GM21390 (cell line): ENCODE data around the gene NDUFAF7.
"Not testable (repeated sequence)": the region's sequence is repeated elsewhere in the genome, so short reads cannot be mapped to it uniquely, and the experiment has no call there.

ENCODE experiments used
- ATAC-seq: cut with Tn5 transposase; IDR thresholded peaks from one replicate; pipeline ENCODE4 v1.9.1; 2021; ENCODE audit not compliant: unreplicated experiment

Gene NDUFAF7

DNA sequence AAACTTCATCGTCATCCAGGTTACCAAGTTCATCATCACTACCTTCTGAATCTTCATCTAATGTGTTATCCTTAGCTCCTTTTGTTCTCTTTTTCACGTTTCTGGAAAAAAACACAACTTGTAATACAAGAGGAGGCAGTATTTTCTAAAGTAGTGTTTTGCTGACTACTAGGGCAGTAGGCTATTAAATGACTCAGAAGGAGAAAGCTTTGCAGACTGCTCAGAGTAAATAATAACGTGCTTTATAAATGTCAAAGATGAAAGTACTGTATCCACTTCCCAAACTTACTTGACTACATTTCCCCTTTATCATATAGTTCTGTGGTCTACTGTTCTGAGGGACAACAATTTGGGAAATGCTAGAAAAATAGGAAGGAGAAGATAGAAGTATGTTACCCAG lies 19.5 kb upstream of the NDUFAF7 start:
- ATAC-seq, result no peak

DNA sequence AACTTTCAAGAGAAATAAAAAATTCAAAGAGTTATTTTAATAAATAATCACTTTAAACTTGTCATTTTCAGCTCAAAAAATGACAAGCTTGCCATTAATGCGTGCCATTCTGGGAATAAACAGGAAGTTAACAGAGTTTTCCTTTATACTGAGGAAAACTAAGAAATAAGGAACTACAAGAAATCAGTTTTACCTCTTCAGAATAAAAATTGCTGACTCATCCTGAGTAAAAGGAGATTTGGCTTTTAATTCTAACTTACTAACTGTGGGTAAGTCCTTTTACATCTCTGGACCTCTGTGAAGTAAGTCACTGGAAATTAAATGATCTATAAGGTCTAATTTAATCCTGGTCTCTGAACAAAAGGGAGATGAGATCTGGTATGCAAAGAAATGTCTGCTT lies 16.2 kb upstream of the NDUFAF7 start:
- ATAC-seq, result no peak

GRCh38 chr2:37219046-37219445 lies 12.4 kb upstream of the NDUFAF7 start:
- no peak for ATAC-seq

- ATAC-seq, result no peak
These were observed 8.3 kb upstream of the NDUFAF7 start for GRCh38 chr2:37223131-37223530.

- no peak for ATAC-seq
These were observed 7.4 kb upstream of the NDUFAF7 start for GRCh38 chr2:37224063-37224462.

- not testable (repeated sequence) for ATAC-seq
These were observed 6.3 kb upstream of the NDUFAF7 start for GRCh38 chr2:37225129-37225528.

DNA sequence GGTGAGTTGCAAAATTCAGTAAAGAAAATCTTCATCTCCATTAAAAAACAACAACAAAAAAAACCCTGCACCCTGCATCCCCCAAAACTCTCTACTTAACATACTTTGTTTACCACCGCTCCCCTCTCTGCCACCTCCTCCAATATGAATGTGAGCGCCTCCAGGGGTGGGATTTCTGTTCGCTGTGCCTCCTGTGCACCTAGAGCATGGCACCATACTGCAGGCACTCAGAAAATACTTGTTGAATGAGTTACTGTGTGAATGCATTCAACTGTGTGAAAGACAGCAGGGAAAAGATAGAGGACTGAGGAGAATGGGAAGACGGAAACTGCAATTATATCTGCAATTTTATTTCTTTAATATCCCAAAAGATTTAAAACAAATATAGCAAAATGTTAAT lies 4.6 kb upstream of the NDUFAF7 start:
- ATAC-seq, result no peak

DNA sequence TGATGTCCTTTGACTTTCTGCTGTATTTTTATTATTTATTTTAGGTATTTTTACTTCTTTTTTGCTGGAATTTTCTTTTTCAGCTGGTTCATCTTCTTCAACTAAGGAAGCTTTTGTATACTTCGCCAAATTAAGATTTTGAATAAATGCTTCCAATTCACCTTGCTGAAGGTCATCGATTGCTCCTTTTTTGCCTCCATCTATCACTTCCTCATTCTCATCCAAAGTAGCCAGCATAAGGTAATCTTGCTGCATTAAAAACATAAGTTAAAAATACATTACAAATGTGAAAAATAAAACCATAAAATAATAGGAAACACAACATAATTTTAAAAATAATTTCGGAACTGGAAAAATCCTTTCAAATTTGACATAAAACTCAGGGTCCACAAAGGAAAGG lies 2.7 kb upstream of the NDUFAF7 start:
- ATAC-seq, result no peak

GRCh38 chr2:37230581-37230980 lies 877 bp upstream of the NDUFAF7 start:
- ATAC-seq, result no peak

DNA sequence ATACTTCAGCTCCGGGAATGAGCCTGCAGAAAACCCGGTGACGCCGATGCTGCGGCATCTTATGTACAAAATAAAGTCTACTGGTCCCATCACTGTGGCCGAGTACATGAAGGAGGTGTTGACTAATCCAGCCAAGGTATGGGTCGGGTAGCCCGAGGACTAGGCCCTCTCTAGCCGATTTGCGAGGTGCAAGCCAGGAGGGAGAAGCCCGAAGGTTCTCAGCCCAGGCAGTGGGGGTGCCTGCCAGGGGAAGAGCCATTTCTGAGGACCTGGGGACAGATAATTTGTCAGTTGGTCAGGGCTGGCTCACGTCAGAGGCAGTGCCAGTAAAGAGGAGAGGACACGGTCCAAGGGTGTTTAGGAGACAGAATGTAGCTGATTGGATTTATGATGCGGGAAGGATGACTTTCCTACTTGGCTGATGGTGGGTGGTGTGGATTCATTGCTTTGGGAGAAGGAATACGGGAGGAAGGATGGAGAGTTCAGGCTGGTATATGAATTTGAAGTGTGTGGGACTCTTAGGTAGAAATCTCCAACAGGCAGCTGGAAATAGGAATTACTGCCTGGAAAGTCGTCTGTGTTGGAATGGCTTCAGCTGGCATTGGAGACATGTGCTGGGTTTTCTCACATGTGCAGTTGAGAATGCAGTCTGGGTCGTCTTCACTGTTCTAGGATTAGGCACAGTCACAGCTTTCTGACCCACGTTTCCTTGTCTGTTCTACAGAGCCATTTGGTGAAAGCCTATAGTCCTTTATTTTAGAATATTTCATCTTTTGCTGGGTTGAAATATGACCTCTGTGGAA lies 874 bp downstream of the NDUFAF7 start:
- ATAC-seq, result no peak

DNA sequence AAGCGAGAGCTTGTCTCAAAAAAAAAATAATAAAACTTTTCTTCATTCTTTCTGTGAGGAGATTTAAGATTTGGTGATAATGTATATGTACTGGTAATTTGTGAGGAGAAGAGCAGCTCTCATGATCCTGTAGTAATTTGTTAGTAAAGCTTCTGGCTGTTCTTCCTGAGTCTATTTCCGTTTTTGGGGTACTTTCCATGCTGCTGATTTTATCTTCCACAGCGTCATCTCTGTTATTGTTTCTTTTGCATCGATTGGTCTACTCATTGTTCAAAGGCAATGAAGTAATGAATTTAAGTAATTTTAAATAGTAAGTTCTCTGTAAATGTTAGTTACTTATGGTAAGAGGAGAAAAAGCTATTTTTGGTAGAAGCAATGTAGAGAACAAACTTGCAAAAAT lies 12.0 kb downstream of the NDUFAF7 start:
- ATAC-seq, result no peak

- ATAC-seq, result peak; percentile 92
These were observed 12.6 kb downstream of the NDUFAF7 start for GRCh38 chr2:37244017-37244416.

DNA sequence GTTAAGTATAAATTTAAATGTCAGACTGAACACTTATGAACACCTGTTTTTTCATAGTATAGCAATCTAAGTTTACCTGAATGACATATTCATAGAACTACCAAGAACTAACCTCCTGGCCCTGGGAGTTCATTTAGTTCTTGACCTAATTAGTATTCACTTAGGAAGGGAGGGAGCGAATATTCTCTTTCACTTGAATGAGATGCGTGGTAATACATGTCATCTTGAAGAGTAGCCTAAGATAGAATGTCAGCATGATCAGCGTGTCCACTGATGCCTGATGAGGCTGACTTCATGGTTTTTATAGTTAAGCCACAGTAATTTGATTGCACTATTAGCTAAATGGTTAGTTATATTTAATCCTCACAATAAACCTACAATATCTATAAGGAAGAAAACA lies 13.3 kb downstream of the NDUFAF7 start:
- no peak for ATAC-seq

DNA sequence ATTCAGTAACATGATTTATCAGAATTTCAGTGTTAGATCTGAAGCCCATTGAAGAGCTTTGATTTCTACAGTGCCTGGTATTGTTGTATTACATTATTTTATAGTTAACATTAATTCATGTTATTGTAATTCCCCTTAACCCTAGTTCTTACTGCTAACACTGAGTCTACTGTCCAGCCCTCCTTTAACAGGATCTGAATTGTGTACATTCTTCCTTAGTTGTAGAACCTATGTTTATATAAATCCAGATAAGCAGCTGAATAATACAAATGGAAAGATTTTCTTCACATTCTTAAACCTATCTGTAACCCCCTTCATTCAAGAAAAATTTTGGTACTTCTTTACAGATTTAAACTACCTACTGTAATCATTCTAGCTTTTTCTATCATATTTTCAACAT lies 14.7 kb downstream of the NDUFAF7 start:
- no peak for ATAC-seq

DNA sequence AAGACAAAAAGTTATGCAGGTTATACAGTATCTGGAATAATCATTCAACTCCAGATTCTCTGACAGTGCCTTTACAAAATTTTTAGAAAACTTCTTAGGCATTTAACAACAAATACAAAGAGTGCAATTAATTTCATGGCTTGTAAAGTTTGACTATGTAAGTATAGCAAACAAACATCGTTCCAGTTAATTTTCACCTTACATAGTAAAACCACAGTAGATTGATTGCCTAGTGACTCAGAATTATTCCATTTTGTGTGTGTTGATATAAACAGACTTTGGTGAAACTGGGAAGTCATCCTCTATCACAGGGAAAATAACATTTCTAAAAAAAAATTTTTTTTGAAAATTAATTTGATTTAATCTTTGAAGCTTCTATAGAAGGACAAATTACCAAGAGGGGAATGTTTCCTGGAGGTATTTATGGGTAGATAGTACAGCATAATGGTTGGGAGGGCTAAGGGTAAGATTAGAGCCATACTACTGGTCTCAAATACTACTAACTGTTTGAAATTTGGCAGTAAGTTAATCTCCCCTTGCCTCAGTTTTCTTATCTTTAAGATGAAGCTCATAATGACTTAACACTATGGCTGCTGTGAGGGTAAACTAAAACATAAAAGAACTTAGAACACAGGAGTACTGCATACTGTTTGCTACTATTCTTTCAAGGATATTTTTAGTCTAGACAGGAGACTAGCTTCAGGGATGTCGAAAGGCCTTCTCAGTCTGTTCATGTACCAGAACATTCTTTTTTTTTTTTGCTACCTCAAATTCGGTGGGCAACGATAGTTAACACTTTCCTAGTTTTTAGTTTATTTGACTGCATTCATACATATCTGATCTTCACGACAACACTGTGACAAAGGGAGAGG lies 19.6 kb downstream of the NDUFAF7 start:
- no peak for ATAC-seq

GRCh38 chr2:37262522-37262921 lies 31.1 kb downstream of the NDUFAF7 start:
- no peak for ATAC-seq

DNA sequence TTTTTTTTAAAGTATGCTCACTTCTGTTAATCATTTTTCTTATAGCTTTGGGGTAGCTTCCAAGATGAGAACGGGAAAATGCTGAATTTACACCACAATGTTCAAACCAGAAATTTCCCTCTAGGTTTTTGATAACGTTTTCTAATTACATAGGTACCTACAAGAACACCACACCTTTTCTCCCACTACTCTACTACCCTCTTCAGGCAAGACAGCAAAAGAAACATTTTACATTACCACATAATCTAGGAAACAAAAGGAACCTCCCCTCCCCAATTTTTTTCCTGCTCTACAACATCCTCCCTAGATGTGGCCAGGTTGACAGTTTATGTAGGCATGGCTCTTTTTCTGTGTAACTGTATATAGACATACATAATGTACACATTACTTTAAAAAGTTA lies 32.4 kb downstream of the NDUFAF7 start:
- no peak for ATAC-seq

GRCh38 chr2:37267685-37268084 lies 36.2 kb downstream of the NDUFAF7 start:
- no peak for ATAC-seq

DNA sequence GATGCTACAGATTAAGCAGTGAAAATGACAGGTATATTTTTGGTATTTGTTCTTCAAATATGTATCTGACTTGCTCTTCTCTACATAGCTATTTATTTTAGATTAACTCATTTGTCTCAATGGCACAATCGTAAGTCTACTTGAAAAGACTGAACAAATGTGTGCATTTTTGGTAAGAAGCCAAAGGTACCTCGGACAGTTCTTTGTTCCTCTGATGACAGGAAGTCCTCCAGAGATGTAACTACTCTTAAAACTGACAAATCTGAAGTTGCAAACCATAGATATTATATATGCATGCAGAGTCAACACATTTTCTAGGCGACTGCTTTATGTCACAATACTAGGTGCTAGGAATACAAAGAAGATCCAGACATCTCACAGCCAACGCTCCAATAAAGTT lies 36.7 kb downstream of the NDUFAF7 start:
- ATAC-seq, result no peak

GRCh38 chr2:37271376-37272067 lies 40.1 kb downstream of the NDUFAF7 start:
- ATAC-seq, result no peak

GRCh38 chr2:37274359-37274965 lies 43.0 kb downstream of the NDUFAF7 start:
- ATAC-seq, result no peak
